ENCODE results near the gene SPATS2.
"Not testable (repeated sequence)": the region's sequence is repeated elsewhere in the genome, so short reads cannot be mapped to it uniquely, and the experiment has no call there.

Gene SPATS2

DNA sequence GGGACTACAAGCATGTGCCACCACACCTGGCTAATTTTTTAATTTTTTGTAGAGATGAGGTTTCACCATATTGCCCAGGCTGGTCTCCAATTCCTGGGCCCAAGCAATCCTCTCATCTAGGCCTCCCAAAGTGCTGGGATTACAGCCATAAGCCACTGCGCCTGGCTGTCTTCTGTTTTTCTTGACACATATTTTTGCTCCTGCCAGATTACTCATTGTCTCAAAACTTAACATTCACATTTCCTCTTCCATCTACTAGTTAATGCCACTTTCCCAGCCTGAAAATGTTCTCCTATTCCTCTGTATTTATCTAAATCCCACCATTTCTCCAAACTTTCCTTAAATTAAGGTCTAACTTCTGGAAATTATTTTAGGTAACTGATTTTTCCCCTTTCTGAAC, 135.3 kb downstream of the SPATS2 start:
- H3K27ac ChIP-seq, result no peak overlapping the region
- no peaks in the 10 kb centered on the region for H3K9me3 ChIP-seq
- H3K4me1 ChIP-seq (ENCODE audit: control insufficient read depth in 1 of 2, insufficient read depth in 1 of 2, low read depth in 1 of 2, low read length in 1 of 2), result no peaks in the 10 kb centered on the region
- no peak for TF ChIP-seq CTCF (IDR thresholded peaks at IDR 0.05)
- H3K36me3 ChIP-seq, result no peaks in the 10 kb centered on the region
- H3K27me3 ChIP-seq, result no peaks in the 10 kb centered on the region
- no peak overlapping the region for H3K4me3 ChIP-seq (ENCODE audit: low read depth in 1 of 2, low read length in 1 of 2)

DNA sequence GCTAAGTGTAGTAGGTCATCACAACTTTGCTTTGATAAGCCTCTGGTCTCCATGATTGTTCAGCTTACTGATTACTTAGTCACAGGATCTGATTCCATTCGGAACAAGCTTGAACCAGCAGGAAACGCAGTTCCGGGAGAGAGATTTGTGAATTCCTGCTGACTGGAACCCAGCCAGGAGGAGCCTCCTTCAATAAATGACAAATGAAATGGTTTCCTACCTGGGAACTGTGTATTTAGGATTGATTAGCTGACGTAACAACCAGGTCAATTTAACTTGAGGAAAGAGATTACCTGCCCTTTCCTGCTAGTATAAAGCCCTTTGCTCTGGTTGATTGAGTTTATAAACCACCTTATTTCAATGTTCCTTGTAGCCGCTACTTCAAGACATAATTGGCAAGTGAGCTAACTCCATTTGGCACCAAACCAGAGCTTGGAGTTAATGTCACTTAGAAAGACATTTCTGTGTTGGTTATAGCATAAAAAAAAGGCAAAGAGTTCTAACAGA, 136.5 kb downstream of the SPATS2 start:
- no peak for TF ChIP-seq CTCF (IDR thresholded peaks at IDR 0.05)
- no peak overlapping the region for H3K27ac ChIP-seq
- H3K4me1 ChIP-seq (ENCODE audit: control insufficient read depth in 1 of 2, insufficient read depth in 1 of 2, low read depth in 1 of 2, low read length in 1 of 2), result no peaks in the 10 kb centered on the region
- H3K27me3 ChIP-seq, result no peaks in the 10 kb centered on the region
- H3K4me3 ChIP-seq (ENCODE audit: low read depth in 1 of 2, low read length in 1 of 2), result no peak overlapping the region
- no peaks in the 10 kb centered on the region for H3K9me3 ChIP-seq
- no peaks in the 10 kb centered on the region for H3K36me3 ChIP-seq

- Histone ChIP-seq H3K36me3 (no peaks in the 10 kb centered on the region), H3K4me1 (ENCODE audit: control insufficient read depth in 1 of 2, insufficient read depth in 1 of 2, low read depth in 1 of 2, low read length in 1 of 2) (no peaks in the 10 kb centered on the region), H3K27me3 (no peaks in the 10 kb centered on the region), H3K4me3 (ENCODE audit: low read depth in 1 of 2, low read length in 1 of 2) (no peak overlapping the region), H3K9me3 (no peaks in the 10 kb centered on the region), H3K27ac (no peak overlapping the region)
- no peak for TF ChIP-seq CTCF (IDR thresholded peaks at IDR 0.05)
Observed at GRCh38 chr12:49505672-49506071, 138.4 kb downstream of the SPATS2 start.

DNA sequence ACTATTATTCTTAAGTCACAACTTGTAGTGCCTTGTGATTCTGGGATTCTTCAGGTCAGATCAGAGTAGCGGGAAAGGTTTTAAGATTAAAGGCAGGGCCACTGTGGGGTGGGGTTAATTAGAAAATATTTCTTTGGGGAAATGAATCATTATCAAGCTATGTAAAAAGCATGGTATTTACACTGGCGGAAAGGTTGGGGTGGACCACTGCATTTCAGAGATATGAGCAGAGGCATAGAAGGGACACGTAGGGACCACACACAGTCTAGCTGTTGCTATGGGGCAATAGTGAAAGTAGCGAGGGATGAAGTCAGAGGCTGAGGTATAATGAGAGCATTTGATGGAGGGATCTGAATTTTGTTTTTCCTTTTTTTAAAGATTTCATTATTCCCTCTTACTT, 139.9 kb downstream of the SPATS2 start:
- Histone ChIP-seq H3K27ac (no peak overlapping the region), H3K9me3 (no peaks in the 10 kb centered on the region), H3K36me3 (no peaks in the 10 kb centered on the region), H3K4me1 (ENCODE audit: control insufficient read depth in 1 of 2, insufficient read depth in 1 of 2, low read depth in 1 of 2, low read length in 1 of 2) (no peaks in the 10 kb centered on the region), H3K4me3 (ENCODE audit: low read depth in 1 of 2, low read length in 1 of 2) (no peak overlapping the region), H3K27me3 (no peaks in the 10 kb centered on the region)
- no peak for TF ChIP-seq CTCF (IDR thresholded peaks at IDR 0.05)

- not testable (repeated sequence) for H3K4me3 ChIP-seq (ENCODE audit: low read depth in 1 of 2, low read length in 1 of 2); H3K36me3 ChIP-seq; H3K4me1 ChIP-seq (ENCODE audit: control insufficient read depth in 1 of 2, insufficient read depth in 1 of 2, low read depth in 1 of 2, low read length in 1 of 2); H3K27ac ChIP-seq; H3K27me3 ChIP-seq; H3K9me3 ChIP-seq
Observed at GRCh38 chr12:49509681-49510080, 142.4 kb downstream of the SPATS2 start.

DNA sequence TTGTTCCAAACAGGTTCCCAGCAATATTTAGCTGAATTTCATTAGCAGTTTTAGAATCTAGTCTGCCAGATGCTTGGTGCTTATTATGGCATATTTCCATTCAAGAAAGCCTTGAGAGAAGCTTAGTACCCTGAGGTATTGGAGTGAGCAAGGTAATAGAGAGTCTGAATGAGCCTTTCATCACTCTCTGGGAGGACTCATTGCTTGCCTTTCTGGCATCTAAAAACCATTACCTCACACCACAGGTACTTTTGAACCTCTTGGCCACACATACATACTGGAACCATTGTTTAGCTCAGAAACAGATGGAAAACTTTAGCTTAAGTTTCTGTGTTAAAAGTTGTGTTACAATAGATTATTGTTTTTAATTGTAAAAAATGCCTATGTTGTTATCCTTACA, 144.1 kb downstream of the SPATS2 start:
- H3K9me3 ChIP-seq, result no peaks in the 10 kb centered on the region
- no peak for TF ChIP-seq CTCF (IDR thresholded peaks at IDR 0.05)

More for the DNA sequence above, 144.1 kb downstream of the SPATS2 start:
- Histone ChIP-seq H3K36me3 (no peaks in the 10 kb centered on the region), H3K4me1 (ENCODE audit: control insufficient read depth in 1 of 2, insufficient read depth in 1 of 2, low read depth in 1 of 2, low read length in 1 of 2) (no peaks in the 10 kb centered on the region), H3K4me3 (ENCODE audit: low read depth in 1 of 2, low read length in 1 of 2) (no peak overlapping the region), H3K27ac (no peak overlapping the region), H3K27me3 (no peaks in the 10 kb centered on the region)
